C4-2B (cell line): ENCODE measurements around the gene PHAX.

Experiments used
- ZFX ChIP-seq: fragments of 450-650 bp; IDR thresholded peaks from 2 replicates; pipeline ENCODE4 v1.6.1; 2017
- TF ChIP-seq, protein P1 (sequence below): fragments of 450-650 bp; conservative IDR thresholded peaks from 2 replicates; pipeline ENCODE4 v1.5.1; 2017; ENCODE audit warnings: mild to moderate bottlenecking

- TF ChIP-seq, protein P1, sequence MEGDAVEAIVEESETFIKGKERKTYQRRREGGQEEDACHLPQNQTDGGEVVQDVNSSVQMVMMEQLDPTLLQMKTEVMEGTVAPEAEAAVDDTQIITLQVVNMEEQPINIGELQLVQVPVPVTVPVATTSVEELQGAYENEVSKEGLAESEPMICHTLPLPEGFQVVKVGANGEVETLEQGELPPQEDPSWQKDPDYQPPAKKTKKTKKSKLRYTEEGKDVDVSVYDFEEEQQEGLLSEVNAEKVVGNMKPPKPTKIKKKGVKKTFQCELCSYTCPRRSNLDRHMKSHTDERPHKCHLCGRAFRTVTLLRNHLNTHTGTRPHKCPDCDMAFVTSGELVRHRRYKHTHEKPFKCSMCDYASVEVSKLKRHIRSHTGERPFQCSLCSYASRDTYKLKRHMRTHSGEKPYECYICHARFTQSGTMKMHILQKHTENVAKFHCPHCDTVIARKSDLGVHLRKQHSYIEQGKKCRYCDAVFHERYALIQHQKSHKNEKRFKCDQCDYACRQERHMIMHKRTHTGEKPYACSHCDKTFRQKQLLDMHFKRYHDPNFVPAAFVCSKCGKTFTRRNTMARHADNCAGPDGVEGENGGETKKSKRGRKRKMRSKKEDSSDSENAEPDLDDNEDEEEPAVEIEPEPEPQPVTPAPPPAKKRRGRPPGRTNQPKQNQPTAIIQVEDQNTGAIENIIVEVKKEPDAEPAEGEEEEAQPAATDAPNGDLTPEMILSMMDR: no peak
- TF ChIP-seq ZFX: no peak
Measured at GRCh38 chr5:126575644-126576043, 25.1 kb upstream of the PHAX start.
